C4-2B (cell line): ENCODE data around the gene RBM43.

Source experiments
- CTCF ChIP-seq: fragments of 450-650 bp; conservative IDR thresholded peaks from 2 replicates; pipeline ENCODE4 v1.5.1; 2017; ENCODE audit warnings: mild to moderate bottlenecking
- ZFX ChIP-seq: fragments of 450-650 bp; IDR thresholded peaks from 2 replicates; pipeline ENCODE4 v1.6.1; 2017

GRCh38 chr2:151287513-151288250 lies 26.0 kb upstream of the RBM43 start:
- TF ChIP-seq CTCF, result no peak
- TF ChIP-seq ZFX, result no peak
